Trophoblast cell (in vitro differentiated cells and primary cell): ENCODE measurements around the gene CD300E.

ENCODE experiments used
- DNase-seq, 2 donors: peaks; one replicate each; pipeline ENCODE4 v3.0.0-alpha.2; 2016
- H2AFZ ChIP-seq: 2 replicates; pipeline ENCODE4 v1.6.1; 2013; ENCODE audit warnings: low read length, moderate library complexity, mild to moderate bottlenecking; ENCODE audit not compliant: insufficient read depth, poor library complexity
- H2AK5ac ChIP-seq: 2 replicates; pipeline ENCODE4 v1.6.1; 2013; ENCODE audit warnings: mild to moderate bottlenecking, low read length
- H2BK120ac ChIP-seq: 2 replicates; pipeline ENCODE4 v1.6.1; 2013; ENCODE audit warnings: low read length, mild to moderate bottlenecking, moderate library complexity; ENCODE audit not compliant: insufficient read depth, poor library complexity
- H2BK12ac ChIP-seq: 2 replicates; pipeline ENCODE4 v1.6.1; 2013; ENCODE audit warnings: mild to moderate bottlenecking, low read length, moderate library complexity
- H2BK5ac ChIP-seq: 2 replicates; pipeline ENCODE4 v1.6.1; 2013; ENCODE audit warnings: low read length, low read depth, moderate library complexity, mild to moderate bottlenecking; ENCODE audit not compliant: poor library complexity
- H3K14ac ChIP-seq: 2 replicates; pipeline ENCODE4 v1.6.1; 2013; ENCODE audit warnings: mild to moderate bottlenecking, low read length
- H3K18ac ChIP-seq: 2 replicates; pipeline ENCODE4 v1.6.1; 2013; ENCODE audit warnings: mild to moderate bottlenecking, low read length
- H3K23ac ChIP-seq: 2 replicates; pipeline ENCODE4 v1.6.1; 2013; ENCODE audit warnings: low read length
- H3K27ac ChIP-seq: 2 replicates; pipeline ENCODE4 v1.5.1; 2013; ENCODE audit warnings: low read depth, mild to moderate bottlenecking, inconsistent platforms, low read length, moderate library complexity
- H3K27me3 ChIP-seq: 2 replicates; pipeline ENCODE4 v1.6.1; 2013; ENCODE audit warnings: inconsistent platforms, mild to moderate bottlenecking, low read length, moderate library complexity; ENCODE audit not compliant: insufficient read depth
- H3K36me3 ChIP-seq, 2 experiments: 1 replicate in 1 of 2; 2 replicates in 1 of 2; pipeline ENCODE4 v1.6.1; 2013; ENCODE audit warnings: low read length in 2 of 2, mild to moderate bottlenecking in 2 of 2, moderate library complexity in 1 of 2; ENCODE audit not compliant: insufficient read depth in 2 of 2, control insufficient read depth in 1 of 2
- H3K4ac ChIP-seq: 2 replicates; pipeline ENCODE4 v1.6.1; 2013; ENCODE audit warnings: low read depth, mild to moderate bottlenecking, low read length, moderate library complexity
- H3K4me1 ChIP-seq, 2 experiments: 1 replicate in 1 of 2; 2 replicates in 1 of 2; pipeline ENCODE4 v1.6.1; 2013; ENCODE audit warnings: low read length in 2 of 2, mild to moderate bottlenecking in 2 of 2, moderate library complexity in 1 of 2; ENCODE audit not compliant: insufficient read depth in 2 of 2, control insufficient read depth in 1 of 2
- H3K4me2 ChIP-seq: 2 replicates; pipeline ENCODE4 v1.6.1; 2013; ENCODE audit warnings: inconsistent platforms, mild to moderate bottlenecking, low read length, moderate library complexity
- H3K4me3 ChIP-seq: 2 replicates; pipeline ENCODE4 v1.5.1; 2013; ENCODE audit warnings: mild to moderate bottlenecking, low read depth, low read length, inconsistent platforms
- H3K79me1 ChIP-seq: one replicate; pipeline ENCODE4 v1.6.1; 2013; ENCODE audit warnings: low read length
- H3K79me2 ChIP-seq: 2 replicates; pipeline ENCODE4 v1.6.1; 2013; ENCODE audit warnings: low read length, mild to moderate bottlenecking; ENCODE audit not compliant: control insufficient read depth, insufficient read depth, poor library complexity
- H3K9ac ChIP-seq: 2 replicates; pipeline ENCODE4 v1.6.1; 2013; ENCODE audit warnings: mild to moderate bottlenecking, low read length
- H3K9me3 ChIP-seq: 2 replicates; pipeline ENCODE4 v1.6.1; 2013; ENCODE audit warnings: low read depth, mild to moderate bottlenecking, control low read depth, inconsistent platforms, low read length; ENCODE audit not compliant: insufficient read depth
- H4K12ac ChIP-seq: 2 replicates; pipeline ENCODE4 v1.6.1; 2013; ENCODE audit warnings: low read depth, mild to moderate bottlenecking, low read length, moderate library complexity
- H4K8ac ChIP-seq: 2 replicates; pipeline ENCODE4 v1.6.1; 2013; ENCODE audit warnings: low read depth, mild to moderate bottlenecking, low read length, moderate library complexity
- H4K91ac ChIP-seq: one replicate; pipeline ENCODE4 v1.6.1; 2013; ENCODE audit warnings: low read depth, mild to moderate bottlenecking, low read length, moderate library complexity
- WGBS: extraction: QIAGEN DNeasy Blood & Tissue Kit; methylation state at CpG from one replicate; pipeline ENCODE4 v1.1.7; 2013; ENCODE audit warnings: missing lambda C conversion rate; ENCODE audit not compliant: insufficient read length, insufficient coverage; ENCODE audit errors: extremely low coverage; 5-methylcytosine and 5-hydroxymethylcytosine counted together

CD300E gene

DNA sequence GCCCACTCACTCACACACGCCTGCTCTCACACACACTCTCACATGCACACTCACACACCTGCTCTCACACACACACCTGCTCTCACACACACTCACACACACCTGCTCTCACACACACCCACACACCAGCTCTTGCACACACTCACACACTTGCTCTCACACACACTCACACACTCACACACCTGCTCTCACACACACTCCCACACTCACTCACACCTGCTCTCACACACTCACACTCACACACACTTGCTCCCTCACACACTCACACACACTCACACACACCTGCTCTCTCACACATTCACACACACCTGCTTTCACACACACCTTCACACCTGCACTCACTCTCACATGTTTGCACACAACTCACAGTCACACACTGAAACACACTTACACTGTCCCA lies 60.2 kb downstream of the CD300E start:
- no peak overlapping the region for H2BK120ac ChIP-seq
- DNase-seq, result no peak
- no peak overlapping the region for H4K12ac ChIP-seq
- H3K27ac ChIP-seq, result no peak overlapping the region
- no peak overlapping the region for H4K91ac ChIP-seq
- 100% methylated on average over 1 of the region's 1 CpG for WGBS
- H3K36me3 ChIP-seq, result no peaks in the 10 kb centered on the region
- no peak overlapping the region for H4K8ac ChIP-seq
- H2AFZ ChIP-seq, result no peak overlapping the region
- no peaks in the 10 kb centered on the region for H3K79me2 ChIP-seq
- no peak overlapping the region for H3K14ac ChIP-seq
- no peak overlapping the region for H2AK5ac ChIP-seq
- H3K4ac ChIP-seq, result no peak overlapping the region
- no peaks in the 10 kb centered on the region for H3K4me1 ChIP-seq
- H3K4me2 ChIP-seq, result no peak overlapping the region
- no peak overlapping the region for H2BK12ac ChIP-seq
- H3K9ac ChIP-seq, result no peak overlapping the region
- H3K23ac ChIP-seq, result no peak overlapping the region
- peaks cover 4% of the 10 kb centered on the region for H3K9me3 ChIP-seq
- H2BK5ac ChIP-seq, result no peak overlapping the region
- no peaks in the 10 kb centered on the region for H3K27me3 ChIP-seq
- no peaks in the 10 kb centered on the region for H3K79me1 ChIP-seq
- H3K4me3 ChIP-seq, result peak overlapping the region; percentile 47
- H3K18ac ChIP-seq, result no peak overlapping the region

- Histone ChIP-seq H4K8ac (no peak overlapping the region), H3K27ac (no peak overlapping the region), H3K14ac (no peak overlapping the region), H3K4me1 (no peaks in the 10 kb centered on the region), H3K79me2 (no peaks in the 10 kb centered on the region), H2BK12ac (no peak overlapping the region), H2AFZ (no peak overlapping the region), H4K91ac (no peak overlapping the region), H3K4ac (no peak overlapping the region), H3K9ac (no peak overlapping the region), H2AK5ac (no peak overlapping the region), H3K18ac (no peak overlapping the region), H2BK120ac (no peak overlapping the region), H3K36me3 (no peaks in the 10 kb centered on the region), H2BK5ac (no peak overlapping the region), H3K4me3 (no peak overlapping the region), H3K27me3 (no peaks in the 10 kb centered on the region), H3K4me2 (no peak overlapping the region), H3K9me3 (peaks cover 4% of the 10 kb centered on the region), H4K12ac (no peak overlapping the region), H3K23ac (no peak overlapping the region), H3K79me1 (no peaks in the 10 kb centered on the region)
- DNase-seq, result no peak
- no CpG with 5 or more reads among the region's 3 CpGs for WGBS
Measured at GRCh38 chr17:74561586-74561985, 62.0 kb downstream of the CD300E start.
